HG02981 (cell line): Measurements from ENCODE around the gene MARCHF7.
"Not testable (repeated sequence)": the region's sequence is repeated elsewhere in the genome, so short reads cannot be mapped to it uniquely, and the experiment has no call there.

Source experiments
- ATAC-seq: cut with Tn5 transposase; IDR thresholded peaks from one replicate; pipeline ENCODE4 v1.9.1; 2021; ENCODE audit warnings: mild to moderate bottlenecking, moderate library complexity; ENCODE audit not compliant: unreplicated experiment

The MARCHF7 gene

GRCh38 chr2:159712143-159712928 lies at the start of gene MARCHF7:
Gene MARCHF7 (plus strand): TSS chr2:159712506. CDS start chr2:159729023, 16,517 bp downstream.
- ATAC-seq = peak; percentile 92

- ATAC-seq = not testable (repeated sequence)
Observed at GRCh38 chr2:159667423-159667822, 44.9 kb upstream of the MARCHF7 start.

GRCh38 chr2:159671047-159671446 lies 41.3 kb upstream of the MARCHF7 start:
- ATAC-seq = no peak

- ATAC-seq = no peak
Observed at GRCh38 chr2:159677654-159678053, 34.7 kb upstream of the MARCHF7 start.

GRCh38 chr2:159680692-159681091 lies 31.6 kb upstream of the MARCHF7 start:
- ATAC-seq = no peak

GRCh38 chr2:159683817-159684216 lies 28.5 kb upstream of the MARCHF7 start:
- ATAC-seq = no peak

GRCh38 chr2:159684796-159685195 lies 27.5 kb upstream of the MARCHF7 start:
- no peak for ATAC-seq

GRCh38 chr2:159694500-159695040 lies 17.7 kb upstream of the MARCHF7 start:
- ATAC-seq = no peak

GRCh38 chr2:159695795-159696448 lies 16.4 kb upstream of the MARCHF7 start:
- no peak for ATAC-seq

GRCh38 chr2:159703491-159703890 lies 8.8 kb upstream of the MARCHF7 start:
- ATAC-seq = no peak

- ATAC-seq = no peak
Observed at GRCh38 chr2:159706385-159706980, 5.8 kb upstream of the MARCHF7 start.

- ATAC-seq = no peak
Observed at GRCh38 chr2:159708066-159708760, 4.1 kb upstream of the MARCHF7 start.

GRCh38 chr2:159710601-159711180 lies 1.6 kb upstream of the MARCHF7 start:
- no peak for ATAC-seq

GRCh38 chr2:159711562-159712142 lies 654 bp upstream of the MARCHF7 start:
- ATAC-seq = no peak

- peak; percentile 2 for ATAC-seq
Observed at GRCh38 chr2:159712929-159713420, 669 bp downstream of the MARCHF7 start.

GRCh38 chr2:159713631-159714246 lies 1.4 kb downstream of the MARCHF7 start:
- ATAC-seq = no peak

GRCh38 chr2:159714247-159714930 lies 2.1 kb downstream of the MARCHF7 start:
- ATAC-seq = no peak

GRCh38 chr2:159715451-159715850 lies 3.1 kb downstream of the MARCHF7 start:
- no peak for ATAC-seq

- not testable (repeated sequence) for ATAC-seq
Observed at GRCh38 chr2:159716409-159716808, 4.1 kb downstream of the MARCHF7 start.
